Neural progenitor cell (in vitro differentiated cells): ENCODE results near the gene NKAIN2. TPM values are rescaled to one million over a fixed set of nuclear protein-coding genes. Genes with fewer than 3 reads are reported as not detected.

ENCODE experiments used
- DNase-seq: peaks from one replicate; pipeline ENCODE4 v3.0.0-alpha.2; 2016; ENCODE audit warnings: low spot score
- H2AFZ ChIP-seq: fragments of 200-600 bp; sonication (generic); replicated peaks from 2 replicates; pipeline ENCODE4 v1.6.1; 2016; ENCODE audit warnings: antibody characterized with exemption
- H3F3A ChIP-seq: fragments of 200-600 bp; sonication (generic); 2 replicates; pipeline ENCODE4 v1.6.1; 2016; ENCODE audit warnings: antibody characterized with exemption, low read depth
- H3K27ac ChIP-seq: fragments of 200-600 bp; sonication (generic); 2 replicates; pipeline ENCODE4 v1.5.1; 2016; ENCODE audit warnings: mild to moderate bottlenecking
- H3K27me3 ChIP-seq: fragments of 200-600 bp; sonication (generic); 2 replicates; pipeline ENCODE4 v1.6.1; 2016; ENCODE audit warnings: mild to moderate bottlenecking, moderate library complexity
- H3K36me3 ChIP-seq: fragments of 200-600 bp; sonication (generic); 2 replicates; pipeline ENCODE4 v1.5.1; 2016
- H3K4me1 ChIP-seq: fragments of 200-600 bp; sonication (generic); 2 replicates; pipeline ENCODE4 v1.6.1; 2016; ENCODE audit warnings: mixed run types
- H3K4me2 ChIP-seq: fragments of 200-600 bp; sonication (generic); 2 replicates; pipeline ENCODE4 v1.6.1; 2016
- H3K4me3 ChIP-seq: fragments of 200-600 bp; sonication (generic); 2 replicates; pipeline ENCODE4 v1.5.1; 2016
- H3K79me2 ChIP-seq: fragments of 200-600 bp; sonication (generic); 2 replicates; pipeline ENCODE4 v1.6.1; 2016; ENCODE audit warnings: low read depth
- H3K9ac ChIP-seq: fragments of 200-600 bp; sonication (generic); 2 replicates; pipeline ENCODE4 v1.6.1; 2016
- H3K9me3 ChIP-seq: fragments of 200-600 bp; sonication (generic); 2 replicates; pipeline ENCODE4 v1.5.1; 2016; ENCODE audit warnings: low read depth
- H4K20me1 ChIP-seq: fragments of 200-600 bp; sonication (generic); 2 replicates; pipeline ENCODE4 v1.6.1; 2016; ENCODE audit warnings: low read depth
- H3K27ac Mint-ChIP-seq: 3 replicates; pipeline ENCODE4 v1.8.0; 2021; ENCODE audit warnings: mixed read lengths
- H3K27me3 Mint-ChIP-seq: 2 replicates; pipeline ENCODE4 v1.8.0; 2022; ENCODE audit warnings: low read depth, mild to moderate bottlenecking, inconsistent platforms, moderate library complexity, mixed read lengths; ENCODE audit not compliant: insufficient read depth
- H3K36me3 Mint-ChIP-seq: 3 replicates; pipeline ENCODE4 v1.8.0; 2021; ENCODE audit warnings: mixed read lengths
- H3K4me1 Mint-ChIP-seq: 3 replicates; pipeline ENCODE4 v1.8.0; 2021; ENCODE audit warnings: mixed read lengths
- H3K4me3 Mint-ChIP-seq: 3 replicates; pipeline ENCODE4 v1.8.0; 2021; ENCODE audit warnings: mild to moderate bottlenecking, moderate library complexity, mixed read lengths
- H3K9me3 Mint-ChIP-seq: 3 replicates; pipeline ENCODE4 v1.8.0; 2020; ENCODE audit warnings: mixed read lengths
- EZH2 ChIP-seq: fragments of 200-600 bp; sonication (generic); IDR thresholded peaks from 2 replicates; pipeline ENCODE4 v1.6.1; 2017; ENCODE audit warnings: antibody characterized with exemption, mild to moderate bottlenecking, moderate library complexity
- EZH2phosphoT487 ChIP-seq: fragments of 200-600 bp; sonication (generic); IDR thresholded peaks from 2 replicates; pipeline ENCODE4 v1.6.1; 2017; ENCODE audit warnings: antibody characterized with exemption
- total RNA-seq: library from RNA; depleted of rRNA; stranded (reverse); fragments of >200 nt; gene quantifications from 2 replicates; pipeline ENCODE4 v1.2.3, GENCODE V29; 2015; ENCODE audit warnings: low replicate concordance
- TF ChIP-seq, protein P1 (sequence below): fragments of 200-600 bp; sonication (generic); IDR thresholded peaks from 2 replicates; pipeline ENCODE4 v1.5.1; 2017; ENCODE audit warnings: antibody characterized with exemption, mild to moderate bottlenecking

The NKAIN2 gene
- total RNA-seq, 1 donor from 2014 or later = 0.45 TPM

DNA sequence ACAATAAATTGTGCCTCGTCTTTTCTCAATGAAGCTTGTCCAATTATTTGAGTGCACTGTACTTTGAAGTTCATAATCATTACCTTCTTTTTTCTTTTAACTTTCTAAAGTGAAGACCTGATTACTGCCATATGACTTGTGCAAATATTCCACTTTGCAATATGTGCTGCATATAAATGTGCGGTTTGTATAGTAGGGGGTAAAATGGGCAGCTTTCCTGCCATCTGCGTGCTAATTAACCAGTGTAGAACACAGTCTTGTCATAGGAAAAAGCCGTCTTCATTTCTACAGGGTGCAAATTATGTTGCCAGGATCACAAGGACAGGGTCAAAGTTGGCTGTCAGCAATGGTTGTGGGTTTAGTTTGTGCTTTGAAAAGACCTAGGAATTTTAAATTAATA is 397.0 kb downstream of the NKAIN2 start:
- Mint-ChIP-seq H3K4me3 (no peak overlapping the region), H3K27ac (no peak overlapping the region), H3K36me3 (no peaks in the 10 kb centered on the region), H3K27me3 (peaks cover 2% of the 10 kb centered on the region), H3K4me1 (peaks cover 9% of the 10 kb centered on the region), H3K9me3 (no peaks in the 10 kb centered on the region)
- H3K4me1 ChIP-seq = no peaks in the 10 kb centered on the region
- TF ChIP-seq, protein P1, sequence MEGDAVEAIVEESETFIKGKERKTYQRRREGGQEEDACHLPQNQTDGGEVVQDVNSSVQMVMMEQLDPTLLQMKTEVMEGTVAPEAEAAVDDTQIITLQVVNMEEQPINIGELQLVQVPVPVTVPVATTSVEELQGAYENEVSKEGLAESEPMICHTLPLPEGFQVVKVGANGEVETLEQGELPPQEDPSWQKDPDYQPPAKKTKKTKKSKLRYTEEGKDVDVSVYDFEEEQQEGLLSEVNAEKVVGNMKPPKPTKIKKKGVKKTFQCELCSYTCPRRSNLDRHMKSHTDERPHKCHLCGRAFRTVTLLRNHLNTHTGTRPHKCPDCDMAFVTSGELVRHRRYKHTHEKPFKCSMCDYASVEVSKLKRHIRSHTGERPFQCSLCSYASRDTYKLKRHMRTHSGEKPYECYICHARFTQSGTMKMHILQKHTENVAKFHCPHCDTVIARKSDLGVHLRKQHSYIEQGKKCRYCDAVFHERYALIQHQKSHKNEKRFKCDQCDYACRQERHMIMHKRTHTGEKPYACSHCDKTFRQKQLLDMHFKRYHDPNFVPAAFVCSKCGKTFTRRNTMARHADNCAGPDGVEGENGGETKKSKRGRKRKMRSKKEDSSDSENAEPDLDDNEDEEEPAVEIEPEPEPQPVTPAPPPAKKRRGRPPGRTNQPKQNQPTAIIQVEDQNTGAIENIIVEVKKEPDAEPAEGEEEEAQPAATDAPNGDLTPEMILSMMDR = no peak
- TF ChIP-seq EZH2 = no peak
- no peak for TF ChIP-seq EZH2phosphoT487
- no peak overlapping the region for H3K4me2 ChIP-seq
- no peak overlapping the region for H2AFZ ChIP-seq
- no peaks in the 10 kb centered on the region for H4K20me1 ChIP-seq
- no peak overlapping the region for H3K27ac ChIP-seq
- no peaks in the 10 kb centered on the region for H3K36me3 ChIP-seq
- H3K4me3 ChIP-seq = no peak overlapping the region
- no peak overlapping the region for H3K9ac ChIP-seq
- H3F3A ChIP-seq = no peaks in the 10 kb centered on the region
- no peaks in the 10 kb centered on the region for H3K79me2 ChIP-seq
- no peak for DNase-seq
- no peaks in the 10 kb centered on the region for H3K9me3 ChIP-seq
- no peaks in the 10 kb centered on the region for H3K27me3 ChIP-seq

DNA sequence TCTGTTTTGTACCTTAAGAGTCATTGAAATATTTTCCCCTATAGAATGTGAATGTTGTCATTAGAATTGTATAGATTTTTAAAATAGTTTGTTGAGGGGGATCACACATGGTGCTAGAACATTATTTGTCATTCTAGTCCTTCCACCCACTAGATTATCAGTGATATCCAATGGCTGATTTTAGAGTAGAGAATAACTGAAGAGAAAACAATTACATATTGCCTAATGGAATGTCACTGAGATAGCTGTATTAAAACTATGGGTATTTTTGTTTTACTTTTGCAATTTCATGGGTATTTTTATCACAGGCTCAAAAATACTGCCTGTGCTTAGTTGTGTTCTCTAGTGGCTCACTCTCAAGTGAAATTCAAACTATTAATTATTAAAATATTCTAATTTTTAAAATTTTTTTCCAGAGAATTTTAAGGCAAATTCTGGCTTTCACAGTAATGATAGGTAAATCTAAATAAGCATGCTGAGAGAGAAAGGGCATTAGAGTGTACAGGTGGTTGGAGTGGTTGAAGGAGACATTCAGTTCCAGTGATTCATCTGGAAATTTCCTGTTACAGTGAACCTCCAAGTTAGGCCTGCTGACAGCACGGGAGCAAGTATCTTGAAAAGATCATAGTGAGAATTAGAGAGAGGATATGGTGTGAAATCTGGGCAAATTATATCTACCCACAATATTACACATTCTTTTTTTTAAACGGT is 399.6 kb downstream of the NKAIN2 start:
- Histone ChIP-seq H3K4me2 (no peak overlapping the region), H3K27ac (no peak overlapping the region), H3K4me1 (no peaks in the 10 kb centered on the region), H3K9ac (no peak overlapping the region), H3K9me3 (no peaks in the 10 kb centered on the region), H4K20me1 (no peaks in the 10 kb centered on the region), H3F3A (no peaks in the 10 kb centered on the region), H3K27me3 (no peaks in the 10 kb centered on the region), H3K79me2 (no peaks in the 10 kb centered on the region), H2AFZ (no peak overlapping the region), H3K36me3 (no peaks in the 10 kb centered on the region), H3K4me3 (no peak overlapping the region)
- H3K9me3 Mint-ChIP-seq = no peaks in the 10 kb centered on the region
- H3K4me3 Mint-ChIP-seq = no peak overlapping the region
- TF ChIP-seq, protein P1 = no peak
- no peak overlapping the region for H3K27ac Mint-ChIP-seq
- DNase-seq = no peak
- no peaks in the 10 kb centered on the region for H3K36me3 Mint-ChIP-seq
- peaks cover 2% of the 10 kb centered on the region for H3K27me3 Mint-ChIP-seq
- peaks cover 9% of the 10 kb centered on the region for H3K4me1 Mint-ChIP-seq

DNA sequence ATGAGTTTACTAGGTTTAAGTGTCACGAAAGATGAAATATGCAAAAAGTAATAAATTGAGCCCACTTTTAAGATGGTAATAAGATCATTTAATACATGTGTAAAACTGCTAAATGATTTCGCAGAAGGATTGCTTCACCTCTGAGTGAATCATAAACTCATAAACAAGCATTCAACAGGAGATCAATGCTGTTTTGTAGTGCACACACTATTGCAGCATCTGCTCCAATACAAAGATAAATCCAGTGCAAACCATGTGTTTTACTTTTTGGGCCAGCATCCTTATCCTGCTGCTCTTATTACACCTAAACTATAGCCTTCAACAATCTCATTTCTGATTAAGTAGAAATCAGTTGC is 400.1 kb downstream of the NKAIN2 start:
- Mint-ChIP-seq H3K4me1 (peaks cover 6% of the 10 kb centered on the region), H3K27ac (no peak overlapping the region), H3K9me3 (no peaks in the 10 kb centered on the region), H3K27me3 (peaks cover 2% of the 10 kb centered on the region), H3K4me3 (no peak overlapping the region), H3K36me3 (no peaks in the 10 kb centered on the region)
- Histone ChIP-seq H3K36me3 (no peaks in the 10 kb centered on the region), H3K9me3 (no peaks in the 10 kb centered on the region), H3K27me3 (no peaks in the 10 kb centered on the region), H3K79me2 (no peaks in the 10 kb centered on the region), H4K20me1 (no peaks in the 10 kb centered on the region), H3K4me2 (no peak overlapping the region), H3K4me3 (no peak overlapping the region), H3F3A (no peaks in the 10 kb centered on the region), H3K9ac (no peak overlapping the region), H3K27ac (no peak overlapping the region), H3K4me1 (no peaks in the 10 kb centered on the region), H2AFZ (no peak overlapping the region)
- no peak for DNase-seq
- TF ChIP-seq EZH2phosphoT487 (no peak), EZH2 (no peak)
- TF ChIP-seq, protein P1 = no peak
